ENCODE data around the gene SLF2. TPM values are rescaled to one million over a fixed set of nuclear protein-coding genes. Genes with fewer than 3 reads are reported as not detected.

SLF2 gene
- total and polyA plus RNA-seq, 2 of the 8 experiments (the other 6 are each of a cell fraction or from before 2014, with no cell fraction given) = 5.5 to 20.9 TPM

- Histone ChIP-seq H4K20me1 (replicated peaks in 1 of 2; ENCODE audit: control insufficient read depth in 1 of 2, insufficient read depth in 2 of 2, low read length in 2 of 2) (no peaks in the 10 kb centered on the region), H3K9ac (replicated peaks in 1 of 4; ENCODE audit: extremely low read depth in 1 of 4, low read depth in 3 of 4, low read length in 3 of 4) (peak overlapping the region in 1 of 4 experiments; percentile 7; a peak in 1 of 7 replicates), H3K14ac (ENCODE audit: insufficient read length) (no peak overlapping the region), H4K8ac (ENCODE audit: extremely low read depth, insufficient read depth, low read length) (no peak overlapping the region), H3K27me3 (replicated peaks in 1 of 4; ENCODE audit: control insufficient read depth in 3 of 4, extremely low read depth in 1 of 4, insufficient read depth in 3 of 4, low read length in 3 of 4) (no peaks in the 10 kb centered on the region; a peak in 1 of 7 replicates), H3K56ac (replicated peaks; ENCODE audit: insufficient read length, low read depth, low read length) (no peak overlapping the region), H3K23ac (ENCODE audit: insufficient read length) (no peak overlapping the region), H2BK20ac (ENCODE audit: low read length) (no peak overlapping the region), H3K18ac (ENCODE audit: extremely low read depth, low read length) (no peak overlapping the region), H4K91ac (replicated peaks; ENCODE audit: insufficient read length, low read length) (no peak overlapping the region), H3K9me3 (ENCODE audit: insufficient read depth in 2 of 2, low read depth in 1 of 2, low read length in 1 of 2) (no peaks in the 10 kb centered on the region), H3K4ac (replicated peaks; ENCODE audit: insufficient read length, low read depth, low read length) (no peak overlapping the region), H3K23me2 (ENCODE audit: low read depth, low read length) (peaks cover 4% of the 10 kb centered on the region), H2BK120ac (replicated peaks; ENCODE audit: low read depth, low read length) (no peak overlapping the region), H3K36me3 (ENCODE audit: control insufficient read depth in 2 of 4, insufficient read depth in 4 of 4, low read length in 3 of 4) (no peaks in the 10 kb centered on the region), H3K4me3 (ENCODE audit: extremely low read depth in 1 of 4, insufficient read depth in 2 of 4, low read depth in 3 of 4, low read length in 4 of 4) (no peak overlapping the region), H3K79me1 (ENCODE audit: low read depth, low read length) (no peaks in the 10 kb centered on the region), H3K79me2 (ENCODE audit: control insufficient read depth in 1 of 2, insufficient read depth in 2 of 2, low read length in 2 of 2) (peaks cover 0 to 2% of the 10 kb centered on the region in 2 experiments; a peak in 2 of 4 replicates), H3K4me2 (ENCODE audit: insufficient read depth in 1 of 2, low read depth in 2 of 2, low read length in 2 of 2) (no peak overlapping the region), H2BK5ac (ENCODE audit: low read depth, low read length) (no peak overlapping the region), H2BK15ac (ENCODE audit: low read length) (no peak overlapping the region), H3K27ac (ENCODE audit: low read depth, low read length) (no peak overlapping the region), H3K4me1 (replicated peaks in 1 of 4; ENCODE audit: control insufficient read depth in 3 of 4, insufficient read depth in 4 of 4, low read length in 3 of 4) (peaks cover 2 to 7% (median 4%) of the 10 kb centered on the region in 4 experiments; a peak in 3 of 7 replicates), H4K5ac (ENCODE audit: insufficient read length, low read depth, low read length) (no peak overlapping the region), H2BK12ac (ENCODE audit: low read depth, low read length) (no peak overlapping the region), H2AK5ac (ENCODE audit: low read depth, low read length) (no peak overlapping the region), H2AFZ (ENCODE audit: low read length) (no peak overlapping the region)
- no peak for FAIRE-seq
- POLR2A ChIA-PET (ENCODE audit: partially characterized antibody) = no interaction called here
- no peak for DNase-seq (ENCODE audit: low read depth in 1 of 2, low spot score in 2 of 2)
- CTCF ChIA-PET (ENCODE audit: partially characterized antibody) = interaction anchor here (0.8 to 3.4 kb wide), 2 partner anchors 14 to 19 kb away, joined by 3 to 12 read pairs; no protein-coding TSS in a partner anchor
- WGBS, 2 experiments (ENCODE audit: extremely low coverage in 1 of 2, insufficient coverage in 1 of 2, insufficient read length in 1 of 2, insufficient replicate concordance in 2 of 2, low coverage in 1 of 2, low lambda C conversion rate in 2 of 2, missing lambda C conversion rate in 1 of 2) = 86% methylated on average over 8 of the region's 8 CpGs; no CpG with 5 or more reads in 1 of the 2 experiments
- TF ChIP-seq NRF1 (IDR thresholded peaks at IDR 0.05; ENCODE audit: low read depth, low read length) (no peak), CHD2 (IDR thresholded peaks at IDR 0.05; ENCODE audit: low read length) (no peak), HDAC6 (IDR thresholded peaks at IDR 0.05; ENCODE audit: low read depth, low read length) (no peak), SIX5 (IDR thresholded peaks at IDR 0.05; ENCODE audit: low read depth, low read length) (no peak), KDM1A (IDR thresholded peaks at IDR 0.05; ENCODE audit: borderline replicate concordance, low read length) (no peak), TAF1 (IDR thresholded peaks at IDR 0.05; ENCODE audit: low read depth, low read length) (no peak), CTBP2 (IDR thresholded peaks at IDR 0.05; ENCODE audit: borderline replicate concordance, insufficient read depth, insufficient read length, low read length) (no peak), ATF3 (IDR thresholded peaks at IDR 0.05; ENCODE audit: insufficient read depth, low read depth, low read length) (no peak)
Measured at GRCh38 chr10:100908378-100908777, 4.4 kb upstream of the SLF2 start.
